LNCaP clone FGC (cell line): ENCODE measurements around the gene RBM44.

Source experiments
- DNase-seq: peaks from one replicate; pipeline ENCODE4 v3.0.0-alpha.2; 2011; ENCODE audit warnings: low read depth
- H3K4me3 ChIP-seq: 2 replicates; pipeline ENCODE4 v1.5.1; 2011; ENCODE audit warnings: mild to moderate bottlenecking, low read depth, low read length, control low read depth
- CTCF ChIP-seq: IDR thresholded peaks from 2 replicates; pipeline ENCODE4 v1.5.1; 2012; ENCODE audit warnings: mild to moderate bottlenecking; ENCODE audit not compliant: control insufficient read depth, insufficient read depth; ENCODE audit errors: extremely low read depth

The RBM44 gene

GRCh38 chr2:237888389-237888788 is 89.8 kb downstream of the RBM44 start:
- TF ChIP-seq CTCF = no peak
- no peak overlapping the region for H3K4me3 ChIP-seq
- no peak for DNase-seq

GRCh38 chr2:237889016-237889415 is 90.4 kb downstream of the RBM44 start:
- no peak overlapping the region for H3K4me3 ChIP-seq
- no peak for TF ChIP-seq CTCF
- DNase-seq = no peak

- DNase-seq = no peak
- no peak for TF ChIP-seq CTCF
- H3K4me3 ChIP-seq = no peak overlapping the region
These were observed 91.2 kb downstream of the RBM44 start for GRCh38 chr2:237889811-237890210.
